ENCODE data around the gene PTPN1. TPM values are rescaled to one million over a fixed set of nuclear protein-coding genes. Genes with fewer than 3 reads are reported as not detected.

PTPN1 gene
- total and polyA plus RNA-seq, 2 experiments from 2014 or later, result 16.9 to 26.4 TPM

DNA sequence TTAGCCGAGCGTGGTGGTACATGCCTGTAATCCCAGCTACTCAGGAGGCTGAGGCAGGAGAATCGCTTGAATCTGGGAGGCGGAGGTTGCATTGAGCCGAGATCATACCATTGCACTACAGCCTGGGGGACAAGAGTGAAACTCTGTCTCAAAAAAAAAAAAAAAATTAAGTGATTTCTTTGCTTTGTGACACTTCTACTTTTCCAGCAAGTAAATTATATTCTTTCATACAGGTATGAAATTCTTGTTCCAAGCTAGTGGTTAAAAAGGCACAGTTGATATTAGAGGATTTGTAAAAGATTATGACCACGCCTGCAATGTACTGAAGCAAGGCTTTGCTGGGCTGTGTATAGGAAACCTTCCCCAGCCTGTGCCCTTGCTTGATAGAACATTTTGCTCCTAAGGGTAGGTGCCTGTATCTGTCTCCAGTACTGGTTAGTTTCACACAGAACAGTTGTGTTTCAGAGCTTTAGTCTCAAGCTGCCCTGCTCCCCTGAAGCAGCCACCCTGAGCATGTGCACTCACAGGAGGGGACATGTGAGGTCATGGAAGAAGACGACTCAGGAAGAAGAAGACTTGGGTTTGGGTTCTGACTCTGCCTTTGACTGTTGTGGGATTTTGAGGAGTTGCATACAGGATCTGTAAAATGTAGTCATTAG, 10.2 kb downstream of the PTPN1 start:
- Mint-ChIP-seq H3K36me3 (ENCODE audit: low read depth) (no peaks in the 10 kb centered on the region), H3K9me3 (no peaks in the 10 kb centered on the region), H3K27me3 (ENCODE audit: insufficient read depth, low read depth, poor library complexity) (no peaks in the 10 kb centered on the region), H3K4me1 (peaks cover 11% of the 10 kb centered on the region; the same call in 2 of the 3 replicates), H3K4me3 (no peak overlapping the region), H3K27ac (0 out of 2 replicates have a peak overlapping the region, but pooled peaks have one; percentile 9)
- no peak overlapping the region for H3K27ac ChIP-seq (ENCODE audit: low read depth)
- H4K20me1 ChIP-seq (replicated peaks; ENCODE audit: insufficient read depth), result peaks cover 19% of the 10 kb centered on the region
- ATAC-seq (no peak), DNase-seq (ENCODE audit: low spot score) (no peak)
- H3K36me3 ChIP-seq (ENCODE audit: insufficient read depth), result no peaks in the 10 kb centered on the region
- H3K4me2 ChIP-seq, result no peak overlapping the region
- peaks cover 100% of the 10 kb centered on the region for H3K79me2 ChIP-seq (replicated peaks; ENCODE audit: insufficient read depth)
- H3K9me2 ChIP-seq (ENCODE audit: insufficient read depth), result no peaks in the 10 kb centered on the region
- peaks cover 13% of the 10 kb centered on the region; the same call in 1 of the 2 replicates for H3K4me1 ChIP-seq (ENCODE audit: insufficient read depth)
- TF ChIP-seq STAT1 (IDR thresholded peaks at IDR 0.05; ENCODE audit: unreplicated experiment), result no peak
- TF ChIP-seq EZH2 (IDR thresholded peaks at IDR 0.05; ENCODE audit: low read depth, unreplicated experiment), result no peak
- TF ChIP-seq, protein P1, sequence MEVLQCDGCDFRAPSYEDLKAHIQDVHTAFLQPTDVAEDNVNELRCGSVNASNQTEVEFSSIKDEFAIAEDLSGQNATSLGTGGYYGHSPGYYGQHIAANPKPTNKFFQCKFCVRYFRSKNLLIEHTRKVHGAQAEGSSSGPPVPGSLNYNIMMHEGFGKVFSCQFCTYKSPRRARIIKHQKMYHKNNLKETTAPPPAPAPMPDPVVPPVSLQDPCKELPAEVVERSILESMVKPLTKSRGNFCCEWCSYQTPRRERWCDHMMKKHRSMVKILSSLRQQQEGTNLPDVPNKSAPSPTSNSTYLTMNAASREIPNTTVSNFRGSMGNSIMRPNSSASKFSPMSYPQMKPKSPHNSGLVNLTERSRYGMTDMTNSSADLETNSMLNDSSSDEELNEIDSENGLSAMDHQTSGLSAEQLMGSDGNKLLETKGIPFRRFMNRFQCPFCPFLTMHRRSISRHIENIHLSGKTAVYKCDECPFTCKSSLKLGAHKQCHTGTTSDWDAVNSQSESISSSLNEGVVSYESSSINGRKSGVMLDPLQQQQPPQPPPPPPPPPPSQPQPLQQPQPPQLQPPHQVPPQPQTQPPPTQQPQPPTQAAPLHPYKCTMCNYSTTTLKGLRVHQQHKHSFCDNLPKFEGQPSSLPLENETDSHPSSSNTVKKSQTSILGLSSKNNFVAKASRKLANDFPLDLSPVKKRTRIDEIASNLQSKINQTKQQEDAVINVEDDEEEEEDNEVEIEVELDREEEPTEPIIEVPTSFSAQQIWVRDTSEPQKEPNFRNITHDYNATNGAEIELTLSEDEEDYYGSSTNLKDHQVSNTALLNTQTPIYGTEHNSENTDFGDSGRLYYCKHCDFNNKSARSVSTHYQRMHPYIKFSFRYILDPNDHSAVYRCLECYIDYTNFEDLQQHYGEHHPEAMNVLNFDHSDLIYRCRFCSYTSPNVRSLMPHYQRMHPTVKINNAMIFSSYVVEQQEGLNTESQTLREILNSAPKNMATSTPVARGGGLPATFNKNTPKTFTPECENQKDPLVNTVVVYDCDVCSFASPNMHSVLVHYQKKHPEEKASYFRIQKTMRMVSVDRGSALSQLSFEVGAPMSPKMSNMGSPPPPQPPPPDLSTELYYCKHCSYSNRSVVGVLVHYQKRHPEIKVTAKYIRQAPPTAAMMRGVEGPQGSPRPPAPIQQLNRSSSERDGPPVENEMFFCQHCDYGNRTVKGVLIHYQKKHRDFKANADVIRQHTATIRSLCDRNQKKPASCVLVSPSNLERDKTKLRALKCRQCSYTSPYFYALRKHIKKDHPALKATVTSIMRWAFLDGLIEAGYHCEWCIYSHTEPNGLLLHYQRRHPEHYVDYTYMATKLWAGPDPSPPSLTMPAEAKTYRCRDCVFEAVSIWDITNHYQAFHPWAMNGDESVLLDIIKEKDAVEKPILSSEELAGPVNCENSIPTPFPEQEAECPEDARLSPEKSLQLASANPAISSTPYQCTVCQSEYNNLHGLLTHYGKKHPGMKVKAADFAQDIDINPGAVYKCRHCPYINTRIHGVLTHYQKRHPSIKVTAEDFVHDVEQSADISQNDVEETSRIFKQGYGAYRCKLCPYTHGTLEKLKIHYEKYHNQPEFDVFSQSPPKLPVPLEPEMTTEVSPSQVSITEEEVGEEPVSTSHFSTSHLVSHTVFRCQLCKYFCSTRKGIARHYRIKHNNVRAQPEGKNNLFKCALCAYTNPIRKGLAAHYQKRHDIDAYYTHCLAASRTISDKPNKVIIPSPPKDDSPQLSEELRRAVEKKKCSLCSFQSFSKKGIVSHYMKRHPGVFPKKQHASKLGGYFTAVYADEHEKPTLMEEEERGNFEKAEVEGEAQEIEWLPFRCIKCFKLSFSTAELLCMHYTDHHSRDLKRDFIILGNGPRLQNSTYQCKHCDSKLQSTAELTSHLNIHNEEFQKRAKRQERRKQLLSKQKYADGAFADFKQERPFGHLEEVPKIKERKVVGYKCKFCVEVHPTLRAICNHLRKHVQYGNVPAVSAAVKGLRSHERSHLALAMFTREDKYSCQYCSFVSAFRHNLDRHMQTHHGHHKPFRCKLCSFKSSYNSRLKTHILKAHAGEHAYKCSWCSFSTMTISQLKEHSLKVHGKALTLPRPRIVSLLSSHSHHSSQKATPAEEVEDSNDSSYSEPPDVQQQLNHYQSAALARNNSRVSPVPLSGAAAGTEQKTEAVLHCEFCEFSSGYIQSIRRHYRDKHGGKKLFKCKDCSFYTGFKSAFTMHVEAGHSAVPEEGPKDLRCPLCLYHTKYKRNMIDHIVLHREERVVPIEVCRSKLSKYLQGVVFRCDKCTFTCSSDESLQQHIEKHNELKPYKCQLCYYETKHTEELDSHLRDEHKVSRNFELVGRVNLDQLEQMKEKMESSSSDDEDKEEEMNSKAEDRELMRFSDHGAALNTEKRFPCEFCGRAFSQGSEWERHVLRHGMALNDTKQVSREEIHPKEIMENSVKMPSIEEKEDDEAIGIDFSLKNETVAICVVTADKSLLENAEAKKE (CRISPR knock-in tag; IDR thresholded peaks at IDR 0.05), result no peak
- no peaks in the 10 kb centered on the region for H3K27me3 ChIP-seq (ENCODE audit: insufficient read depth)
- H3F3A ChIP-seq (replicated peaks; ENCODE audit: low read depth), result no peaks in the 10 kb centered on the region
- H2AFZ ChIP-seq, result no peak overlapping the region
- no peak overlapping the region for H3K4me3 ChIP-seq

Data from GM23338 (cell line).